ENCODE measurements around the gene APP.
"Not testable (repeated sequence)": the region's sequence is repeated elsewhere in the genome, so short reads cannot be mapped to it uniquely, and the experiment has no call there.

APP gene

GRCh38 chr21:26036916-26037315 is 133.7 kb downstream of the APP start:
- no peak for TF ChIP-seq CTCF (IDR thresholded peaks at IDR 0.05; ENCODE audit: borderline replicate concordance, control extremely low read depth, extremely low read depth, insufficient read depth, missing control alignments)
- no peak for DNase-seq (ENCODE audit: low spot score)
- in situ Hi-C loops (cut with MboI; ENCODE audit: low sequenced_read_pairs, unreplicated experiment): no loop called here

- TF ChIP-seq CTCF (IDR thresholded peaks at IDR 0.05; ENCODE audit: borderline replicate concordance, control extremely low read depth, extremely low read depth, insufficient read depth, missing control alignments): no peak
- no peak for DNase-seq (ENCODE audit: low spot score)
- in situ Hi-C loops (cut with MboI; ENCODE audit: low sequenced_read_pairs, unreplicated experiment): no loop called here
Observed at GRCh38 chr21:26032263-26032662, 138.3 kb downstream of the APP start.

GRCh38 chr21:26028183-26028582 is 142.4 kb downstream of the APP start:
- no peak for TF ChIP-seq CTCF (IDR thresholded peaks at IDR 0.05; ENCODE audit: borderline replicate concordance, control extremely low read depth, extremely low read depth, insufficient read depth, missing control alignments)
- DNase-seq (ENCODE audit: low spot score): no peak
- in situ Hi-C loops (cut with MboI; ENCODE audit: low sequenced_read_pairs, unreplicated experiment): no loop called here

- in situ Hi-C loops (cut with MboI; ENCODE audit: low sequenced_read_pairs, unreplicated experiment): no loop called here
- DNase-seq (ENCODE audit: low spot score): no peak
- no peak for TF ChIP-seq CTCF (IDR thresholded peaks at IDR 0.05; ENCODE audit: borderline replicate concordance, control extremely low read depth, extremely low read depth, insufficient read depth, missing control alignments)
Observed at GRCh38 chr21:26027696-26028095, 142.9 kb downstream of the APP start.

GRCh38 chr21:26025536-26026512 is 144.7 kb downstream of the APP start:
- DNase-seq (ENCODE audit: low spot score): no peak
- TF ChIP-seq CTCF (IDR thresholded peaks at IDR 0.05; ENCODE audit: borderline replicate concordance, control extremely low read depth, extremely low read depth, insufficient read depth, missing control alignments): no peak
- in situ Hi-C loops (cut with MboI; ENCODE audit: low sequenced_read_pairs, unreplicated experiment): no loop called here

GRCh38 chr21:26023406-26023805 is 147.2 kb downstream of the APP start:
- in situ Hi-C loops (cut with MboI; ENCODE audit: low sequenced_read_pairs, unreplicated experiment); DNase-seq (ENCODE audit: low spot score): not testable (repeated sequence)

GRCh38 chr21:26022598-26023337 is 147.8 kb downstream of the APP start:
- DNase-seq (ENCODE audit: low spot score); in situ Hi-C loops (cut with MboI; ENCODE audit: low sequenced_read_pairs, unreplicated experiment): not testable (repeated sequence)
